HG02938 (cell line): ENCODE measurements around the gene TRNAU1AP.
"Not testable (repeated sequence)": the region's sequence is repeated elsewhere in the genome, so short reads cannot be mapped to it uniquely, and the experiment has no call there.

Experiments used
- ATAC-seq: cut with Tn5 transposase; IDR thresholded peaks from one replicate; pipeline ENCODE4 v1.9.1; 2021; ENCODE audit warnings: mild to moderate bottlenecking, moderate library complexity; ENCODE audit not compliant: unreplicated experiment

The TRNAU1AP gene

GRCh38 chr1:28552758-28553663 is at the start of gene TRNAU1AP:
TRNAU1AP (plus strand) TSS chr1:28553085; CDS start chr1:28553111, 26 bp downstream.
- ATAC-seq, result peak; percentile 85

- no peak for ATAC-seq
Measured at GRCh38 chr1:28503117-28503516, 49.8 kb upstream of the TRNAU1AP start.

DNA sequence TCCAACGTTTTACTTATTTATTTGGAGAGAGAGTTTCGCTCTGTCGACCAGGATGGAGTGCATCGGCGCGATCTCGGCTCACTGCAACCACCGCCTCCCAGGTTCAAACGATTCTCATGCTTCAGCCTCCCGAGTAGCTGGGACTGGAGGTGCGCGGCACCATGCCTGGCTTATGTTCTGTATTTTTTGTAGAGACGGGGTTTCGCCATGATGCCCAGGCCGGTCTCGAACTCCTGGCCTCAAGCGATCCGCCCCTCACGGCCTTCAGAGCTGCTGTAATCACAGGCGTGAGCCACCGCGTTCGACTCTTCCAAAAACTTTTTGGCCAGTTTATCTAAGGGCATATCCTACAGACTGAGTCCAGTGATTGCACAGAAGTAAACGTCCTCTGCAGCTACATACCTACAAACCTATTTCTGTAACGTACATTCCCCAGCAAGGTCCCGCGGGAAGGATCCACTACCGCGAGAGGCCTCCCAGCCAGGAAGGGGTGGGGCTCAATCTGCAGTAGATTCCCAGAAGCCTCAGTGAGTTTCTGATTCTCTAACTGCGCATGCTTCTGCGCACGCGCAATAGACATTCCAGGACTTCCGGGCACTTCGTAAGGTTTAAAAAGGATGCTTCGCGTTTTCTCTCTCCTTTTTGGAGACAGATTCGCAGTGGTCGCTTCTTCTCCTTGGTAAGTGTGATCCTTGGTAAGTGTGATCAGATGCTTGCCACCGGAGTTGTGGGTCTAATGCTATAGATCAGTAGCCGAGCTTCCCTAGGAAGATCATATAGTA is 47.3 kb upstream of the TRNAU1AP start, which contains the start of gene RCC1:
TSS of gene RCC1 (plus strand) at position 638 of the 782 bp plus-strand sequence. CDS start 23,824 bp downstream, outside the sequence.
- peak; percentile 75 for ATAC-seq

DNA sequence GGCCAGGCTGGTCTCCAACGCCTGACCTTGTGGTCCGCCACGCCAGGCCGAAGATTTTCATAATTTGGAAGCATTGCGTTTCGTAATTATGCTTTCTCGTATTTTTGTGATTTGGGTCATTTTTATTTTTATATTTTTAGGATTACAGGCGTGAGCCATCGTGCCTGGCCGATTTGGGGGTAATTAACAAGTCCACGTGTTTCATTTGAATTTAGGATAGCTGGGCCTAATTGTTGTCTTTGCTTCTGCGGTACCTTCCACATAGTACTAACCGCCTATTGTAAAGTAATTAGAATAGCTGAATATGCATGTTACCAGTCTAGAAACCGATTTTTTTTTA is 46.0 kb upstream of the TRNAU1AP start:
- ATAC-seq, result no peak

DNA sequence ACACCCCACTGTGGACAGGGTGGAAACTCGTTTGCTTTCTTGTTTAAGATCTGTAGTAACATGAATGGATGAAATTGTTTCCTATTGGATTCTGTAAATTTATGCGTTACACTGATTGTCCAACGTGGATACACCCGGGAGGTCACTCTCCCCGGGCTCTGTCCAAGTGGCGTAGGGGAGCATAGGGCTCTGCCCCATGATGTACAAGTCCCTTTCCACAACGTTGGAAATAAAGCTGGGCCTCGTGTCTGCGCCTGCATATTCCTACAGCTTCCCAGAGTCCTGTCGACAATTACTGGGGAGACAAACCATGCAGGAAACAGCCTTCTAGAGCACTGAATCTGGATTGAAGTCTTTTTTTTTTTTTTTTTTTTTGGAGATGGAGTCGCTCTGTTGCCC is 45.6 kb upstream of the TRNAU1AP start:
- no peak for ATAC-seq

- ATAC-seq, result no peak
Measured at GRCh38 chr1:28507646-28508434, 45.0 kb upstream of the TRNAU1AP start.

DNA sequence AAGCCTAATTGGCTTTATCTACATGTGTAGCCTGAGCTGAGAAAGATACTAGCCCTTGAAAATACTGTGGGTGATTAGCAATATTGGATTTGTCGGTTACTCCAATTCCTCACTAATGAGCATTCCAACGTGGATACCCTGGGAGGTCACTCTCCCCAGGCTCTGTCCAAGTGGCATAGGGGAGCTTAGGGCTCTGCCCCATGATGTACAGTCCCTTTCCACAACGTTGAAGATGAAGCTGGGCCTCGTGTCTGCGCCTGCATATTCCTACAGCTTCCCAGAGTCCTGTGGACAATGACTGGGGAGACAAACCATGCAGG is 44.5 kb upstream of the TRNAU1AP start:
- ATAC-seq, result no peak

DNA sequence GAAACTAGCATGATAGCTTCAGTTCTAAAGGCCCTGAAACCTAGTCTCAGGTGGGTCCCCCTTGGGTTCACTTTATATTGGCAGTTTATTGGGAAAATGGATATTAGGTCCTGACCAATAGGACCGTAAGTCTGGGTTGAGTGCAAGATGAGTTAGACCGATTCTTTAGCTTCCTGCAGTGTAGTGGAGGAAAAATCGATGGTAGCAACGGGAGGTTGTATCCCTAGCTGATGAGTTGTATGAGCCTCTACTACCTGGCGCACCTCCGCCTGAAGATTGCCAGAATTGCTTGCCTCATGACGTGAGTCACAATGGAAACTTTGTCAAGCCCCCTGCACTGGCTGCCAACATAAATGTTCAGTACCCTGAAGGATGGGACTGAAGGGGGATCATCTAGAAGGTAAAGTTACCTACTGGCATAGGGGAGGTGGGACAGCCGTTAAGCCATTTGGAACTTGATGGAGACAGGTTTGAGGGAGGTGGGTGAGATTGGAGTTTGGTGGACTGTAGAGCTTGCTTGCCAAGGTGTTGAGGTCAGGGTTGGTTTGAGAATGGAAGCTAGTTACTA is 43.1 kb upstream of the TRNAU1AP start:
- ATAC-seq, result no peak

DNA sequence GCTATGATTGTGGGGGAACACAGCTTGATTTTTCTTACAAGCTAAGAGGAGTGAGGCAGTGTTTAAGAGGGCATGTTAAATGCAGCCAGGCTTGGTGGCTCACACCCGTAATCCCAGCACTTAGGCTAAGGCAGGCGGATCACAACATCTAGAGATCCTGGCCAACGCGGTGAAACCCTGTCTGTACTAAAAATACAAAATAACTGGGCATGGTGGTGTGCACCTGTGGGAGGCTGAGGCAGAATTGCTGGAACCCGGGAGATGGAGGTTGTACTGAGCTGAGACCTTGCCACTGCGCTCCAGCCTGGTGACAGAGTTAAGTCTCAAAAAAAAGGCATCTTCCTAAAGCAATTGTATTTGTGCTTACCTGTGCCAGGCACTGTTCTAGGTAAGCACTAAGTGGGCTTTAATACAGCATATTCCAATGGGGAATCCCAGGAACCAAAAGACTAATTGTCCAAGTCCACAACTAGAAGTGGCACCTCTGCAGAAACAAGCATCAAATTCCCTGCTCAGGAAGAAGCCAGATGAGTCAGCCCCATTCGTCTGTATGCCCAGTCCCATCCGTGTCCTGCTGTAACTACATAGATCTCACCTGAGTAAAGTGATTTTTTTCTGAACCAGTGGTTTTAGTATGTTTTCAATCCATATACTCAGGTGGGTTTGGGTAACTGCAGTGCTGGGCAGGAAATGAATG is 42.5 kb upstream of the TRNAU1AP start:
- no peak for ATAC-seq

- ATAC-seq, result no peak
Measured at GRCh38 chr1:28510970-28511440, 41.9 kb upstream of the TRNAU1AP start.

DNA sequence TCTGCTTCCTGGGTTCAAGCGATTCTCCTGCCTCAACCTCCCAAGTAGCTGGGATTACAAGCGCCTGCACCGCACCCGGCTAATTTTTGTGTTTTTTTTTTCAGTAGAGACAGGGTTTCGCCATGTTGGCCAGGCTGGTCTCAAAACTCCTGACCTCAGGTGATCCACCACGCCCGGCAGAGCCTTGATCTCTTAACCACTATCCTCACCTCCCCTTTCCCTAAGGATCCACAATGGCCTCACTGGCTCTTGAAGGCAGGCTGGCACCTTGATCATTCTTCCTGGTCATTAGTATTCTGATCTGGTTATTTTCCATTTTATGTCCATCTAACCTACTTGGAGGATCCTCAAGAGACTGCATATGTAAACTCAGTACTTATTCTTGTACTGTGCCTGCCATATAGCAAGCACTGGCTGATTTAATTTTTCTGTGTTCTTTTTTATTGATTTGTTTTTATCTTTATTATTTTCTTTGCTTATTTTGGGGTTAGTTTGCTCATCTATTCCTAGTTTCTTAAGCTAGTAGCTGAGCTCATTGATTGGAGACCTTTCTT is 40.8 kb upstream of the TRNAU1AP start:
- ATAC-seq, result no peak

- ATAC-seq, result not testable (repeated sequence)
Measured at GRCh38 chr1:28514445-28514933, 38.4 kb upstream of the TRNAU1AP start.

GRCh38 chr1:28516518-28516956 is 36.3 kb upstream of the TRNAU1AP start:
- no peak for ATAC-seq

GRCh38 chr1:28517649-28517999 is 35.3 kb upstream of the TRNAU1AP start:
- peak; percentile 4 for ATAC-seq

- peak; percentile 74 for ATAC-seq
Measured at GRCh38 chr1:28518000-28518744, 34.7 kb upstream of the TRNAU1AP start.

DNA sequence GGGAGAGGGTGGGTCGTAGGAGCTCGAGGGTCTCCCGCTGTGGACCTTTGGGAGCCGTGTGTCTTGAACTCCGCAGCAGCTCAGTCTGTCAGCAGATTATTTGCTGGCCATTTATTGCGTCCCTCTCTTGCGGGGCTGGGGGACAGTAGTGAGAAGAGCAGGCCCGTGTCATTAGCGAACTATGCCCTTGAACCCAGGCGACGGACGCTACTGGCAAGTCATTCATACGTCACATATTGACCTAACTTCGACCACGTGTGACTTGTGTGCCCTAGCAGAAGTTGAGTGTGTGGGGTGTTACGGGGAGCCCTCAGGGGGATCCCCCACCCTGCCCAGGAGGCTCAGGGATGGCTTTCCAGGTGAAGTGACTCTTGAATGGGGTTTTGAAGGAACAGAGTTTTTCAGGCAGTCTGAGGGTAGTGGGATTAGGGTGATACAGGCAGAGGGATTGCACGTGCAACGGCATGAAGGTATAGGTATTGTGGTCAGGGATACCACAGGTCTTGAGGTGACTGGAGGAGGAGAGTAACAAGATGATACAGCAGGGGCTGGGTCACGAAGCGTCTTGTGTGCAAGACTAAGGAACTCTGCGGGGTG is 34.0 kb upstream of the TRNAU1AP start:
- ATAC-seq, result peak; percentile 17

- ATAC-seq, result no peak
Measured at GRCh38 chr1:28519946-28520725, 32.7 kb upstream of the TRNAU1AP start.

DNA sequence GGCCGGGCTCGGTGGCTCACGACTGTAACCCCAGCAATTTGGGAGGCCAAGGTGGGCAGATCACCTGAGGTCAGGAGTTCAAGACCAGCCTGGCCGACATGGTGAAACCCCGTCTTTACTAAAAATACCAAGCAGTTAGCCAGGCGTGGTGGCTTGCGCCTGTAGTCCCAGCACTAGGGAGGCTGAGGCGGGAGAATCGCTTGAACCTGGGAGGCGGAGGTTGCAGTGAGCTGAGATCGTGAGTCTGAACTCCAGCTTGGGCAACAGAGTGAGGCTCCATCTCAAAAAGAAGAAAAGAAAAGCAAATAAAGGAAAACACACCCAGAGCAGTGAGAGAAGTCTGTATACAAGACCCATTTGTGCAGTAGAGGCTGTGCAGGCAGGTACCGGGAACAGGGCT is 32.1 kb upstream of the TRNAU1AP start:
- not testable (repeated sequence) for ATAC-seq
